ENCODE measurements around the gene ARID1B. TPM values are rescaled to one million over a fixed set of nuclear protein-coding genes. Genes with fewer than 3 reads are reported as not detected.

ARID1B gene
- total and polyA plus RNA-seq, 10 of the 15 experiments (the other 5 are each of a cell fraction or from before 2014, with no cell fraction given), result 24.7 to 133 (median 54.6) TPM

- Histone ChIP-seq H4K20me1 (ENCODE audit: control insufficient read depth, insufficient read depth) (no peaks in the 10 kb centered on the region), H3K4me1 (ENCODE audit: control insufficient read depth, insufficient read depth, low read length) (peaks cover 51% of the 10 kb centered on the region), H3K79me2 (ENCODE audit: control insufficient read depth, insufficient read depth, low read length) (peaks cover 98% of the 10 kb centered on the region), H3K9me3 (replicated peaks; ENCODE audit: control insufficient read depth, insufficient read depth, low read length) (no peaks in the 10 kb centered on the region), H3K27me3 (replicated peaks in 1 of 2; ENCODE audit: control insufficient read depth in 2 of 2, insufficient read depth in 2 of 2, low read length in 1 of 2) (no peaks in the 10 kb centered on the region), H3K36me3 (ENCODE audit: control insufficient read depth in 2 of 2, insufficient read depth in 2 of 2, low read length in 1 of 2) (peaks cover under 1 to 4% of the 10 kb centered on the region in 2 experiments; a peak in 3 of 4 replicates), H2AFZ (ENCODE audit: control insufficient read depth, low read depth, low read length) (no peak overlapping the region), H3K4me3 (peak overlapping the region; percentile 17; the same call in 1 of the 2 replicates), H3K27ac (ENCODE audit: control insufficient read depth, insufficient read depth) (peak overlapping the region; percentile 4; the same call in 1 of the 2 replicates), H3K4me2 (ENCODE audit: control insufficient read depth, insufficient read depth) (no peak overlapping the region), H3K9ac (ENCODE audit: control insufficient read depth, insufficient read depth, low read length) (no peak overlapping the region)
- SMC1A ChIA-PET (ENCODE audit: uncharacterized antibody, unreplicated experiment), result interaction anchor here (0.8 to 2.1 kb wide), 8 partner anchors 11 to 162 kb away, joined by 3 to 8 read pairs (median 4); no protein-coding TSS in a partner anchor
- RAD21 ChIA-PET (ENCODE audit: unreplicated experiment), result interaction anchor here (0.8 to 2.1 kb wide), 7 partner anchors 25 to 158 kb away, joined by 3 to 7 read pairs (median 3); no protein-coding TSS in a partner anchor
- CTCF ChIA-PET, result interaction anchor here (1.0 kb wide), 1 partner anchor 68 kb away, joined by 3 read pairs; no protein-coding TSS in a partner anchor
- POLR2A ChIA-PET, result interaction anchor here (0.6 kb wide), 1 partner anchor 59 kb away, joined by 6 read pairs; no protein-coding TSS in a partner anchor
- FAIRE-seq (no peak), ATAC-seq (no peak), DNase-seq (ENCODE audit: low read depth, low spot score) (no peak)
- no TSS peak for BruUV-seq (replicated peaks)
- no peak for TF ChIP-seq ZNF384 (IDR thresholded peaks at IDR 0.05; ENCODE audit: borderline replicate concordance, low read depth, low read length)
- TF ChIP-seq, protein P1, sequence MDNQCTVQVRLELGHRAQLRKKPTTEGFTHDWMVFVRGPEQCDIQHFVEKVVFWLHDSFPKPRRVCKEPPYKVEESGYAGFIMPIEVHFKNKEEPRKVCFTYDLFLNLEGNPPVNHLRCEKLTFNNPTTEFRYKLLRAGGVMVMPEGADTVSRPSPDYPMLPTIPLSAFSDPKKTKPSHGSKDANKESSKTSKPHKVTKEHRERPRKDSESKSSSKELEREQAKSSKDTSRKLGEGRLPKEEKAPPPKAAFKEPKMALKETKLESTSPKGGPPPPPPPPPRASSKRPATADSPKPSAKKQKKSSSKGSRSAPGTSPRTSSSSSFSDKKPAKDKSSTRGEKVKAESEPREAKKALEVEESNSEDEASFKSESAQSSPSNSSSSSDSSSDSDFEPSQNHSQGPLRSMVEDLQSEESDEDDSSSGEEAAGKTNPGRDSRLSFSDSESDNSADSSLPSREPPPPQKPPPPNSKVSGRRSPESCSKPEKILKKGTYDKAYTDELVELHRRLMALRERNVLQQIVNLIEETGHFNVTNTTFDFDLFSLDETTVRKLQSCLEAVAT (IDR thresholded peaks at IDR 0.05), result no peak
- TF ChIP-seq, protein P2, sequence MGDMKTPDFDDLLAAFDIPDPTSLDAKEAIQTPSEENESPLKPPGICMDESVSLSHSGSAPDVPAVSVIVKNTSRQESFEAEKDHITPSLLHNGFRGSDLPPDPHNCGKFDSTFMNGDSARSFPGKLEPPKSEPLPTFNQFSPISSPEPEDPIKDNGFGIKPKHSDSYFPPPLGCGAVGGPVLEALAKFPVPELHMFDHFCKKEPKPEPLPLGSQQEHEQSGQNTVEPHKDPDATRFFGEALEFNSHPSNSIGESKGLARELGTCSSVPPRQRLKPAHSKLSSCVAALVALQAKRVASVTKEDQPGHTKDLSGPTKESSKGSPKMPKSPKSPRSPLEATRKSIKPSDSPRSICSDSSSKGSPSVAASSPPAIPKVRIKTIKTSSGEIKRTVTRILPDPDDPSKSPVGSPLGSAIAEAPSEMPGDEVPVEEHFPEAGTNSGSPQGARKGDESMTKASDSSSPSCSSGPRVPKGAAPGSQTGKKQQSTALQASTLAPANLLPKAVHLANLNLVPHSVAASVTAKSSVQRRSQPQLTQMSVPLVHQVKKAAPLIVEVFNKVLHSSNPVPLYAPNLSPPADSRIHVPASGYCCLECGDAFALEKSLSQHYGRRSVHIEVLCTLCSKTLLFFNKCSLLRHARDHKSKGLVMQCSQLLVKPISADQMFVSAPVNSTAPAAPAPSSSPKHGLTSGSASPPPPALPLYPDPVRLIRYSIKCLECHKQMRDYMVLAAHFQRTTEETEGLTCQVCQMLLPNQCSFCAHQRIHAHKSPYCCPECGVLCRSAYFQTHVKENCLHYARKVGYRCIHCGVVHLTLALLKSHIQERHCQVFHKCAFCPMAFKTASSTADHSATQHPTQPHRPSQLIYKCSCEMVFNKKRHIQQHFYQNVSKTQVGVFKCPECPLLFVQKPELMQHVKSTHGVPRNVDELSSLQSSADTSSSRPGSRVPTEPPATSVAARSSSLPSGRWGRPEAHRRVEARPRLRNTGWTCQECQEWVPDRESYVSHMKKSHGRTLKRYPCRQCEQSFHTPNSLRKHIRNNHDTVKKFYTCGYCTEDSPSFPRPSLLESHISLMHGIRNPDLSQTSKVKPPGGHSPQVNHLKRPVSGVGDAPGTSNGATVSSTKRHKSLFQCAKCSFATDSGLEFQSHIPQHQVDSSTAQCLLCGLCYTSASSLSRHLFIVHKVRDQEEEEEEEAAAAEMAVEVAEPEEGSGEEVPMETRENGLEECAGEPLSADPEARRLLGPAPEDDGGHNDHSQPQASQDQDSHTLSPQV (IDR thresholded peaks at IDR 0.05), result no peak
- no peak for TF ChIP-seq JUND (IDR thresholded peaks at IDR 0.05; ENCODE audit: low read depth, low read length)
- no peak for TF ChIP-seq POU2F2 (IDR thresholded peaks at IDR 0.05; ENCODE audit: borderline replicate concordance, low read depth, low read length)
- no peak for TF ChIP-seq MEF2A (IDR thresholded peaks at IDR 0.05; ENCODE audit: insufficient read depth, low read depth, low read length)
- no peak for TF ChIP-seq RELB (IDR thresholded peaks at IDR 0.05; ENCODE audit: low read depth)
- TF ChIP-seq HDAC6 (IDR thresholded peaks at IDR 0.05; ENCODE audit: unreplicated experiment), result no peak
- TF ChIP-seq BACH1 (IDR thresholded peaks at IDR 0.05; ENCODE audit: borderline replicate concordance), result no peak
- TF ChIP-seq TAF1 (IDR thresholded peaks at IDR 0.05; ENCODE audit: borderline replicate concordance, low read depth, low read length), result no peak
- TF ChIP-seq ZNF24 (IDR thresholded peaks at IDR 0.05), result no peak
- TF ChIP-seq TCF7 (IDR thresholded peaks at IDR 0.05; ENCODE audit: borderline replicate concordance), result no peak
- TF ChIP-seq POLR2A (IDR thresholded peaks at IDR 0.05; ENCODE audit: low read depth, low read length), result no peak
- TF ChIP-seq MTA2 (IDR thresholded peaks at IDR 0.05; ENCODE audit: low read depth), result no peak
- TF ChIP-seq KLF5 (IDR thresholded peaks at IDR 0.05; ENCODE audit: partially characterized antibody), result no peak
- no peak for TF ChIP-seq STAT3 (IDR thresholded peaks at IDR 0.05; ENCODE audit: low read depth, low read length)
- no peak for TF ChIP-seq CHD1 (IDR thresholded peaks at IDR 0.05; ENCODE audit: low read depth, low read length)
- 59% methylated on average over 5 of the region's 5 CpGs for WGBS (ENCODE audit: insufficient coverage, insufficient replicate concordance, low lambda C conversion rate, missing lambda C conversion rate)
- in situ Hi-C loops (cut with MboI), result no loop called here
- intact Hi-C loops (cut with micrococcal nuclease; ENCODE audit: unreplicated experiment), result no loop called here
Observed at GRCh38 chr6:156848533-156848932, 71.4 kb downstream of the ARID1B start.

Measured in GM12878 (cell line).